LNCaP clone FGC (cell line): ENCODE data around the gene TAF4.
A peak's percentile ranks its signal among the peaks of the same experiment; 100 is the strongest.
"Not testable (repeated sequence)": the region's sequence is repeated elsewhere in the genome, so short reads cannot be mapped to it uniquely, and the experiment has no call there.

Experiments
- DNase-seq: peaks from one replicate; pipeline ENCODE4 v3.0.0-alpha.2; 2011; ENCODE audit warnings: low read depth
- H3K4me3 ChIP-seq: 2 replicates; pipeline ENCODE4 v1.5.1; 2011; ENCODE audit warnings: mild to moderate bottlenecking, low read depth, low read length, control low read depth
- TF ChIP-seq, protein P1 (sequence below): IDR thresholded peaks from 2 replicates; pipeline ENCODE4 v1.5.1; 2012; ENCODE audit warnings: mild to moderate bottlenecking; ENCODE audit not compliant: control insufficient read depth, insufficient read depth; ENCODE audit errors: extremely low read depth

TAF4 gene

DNA sequence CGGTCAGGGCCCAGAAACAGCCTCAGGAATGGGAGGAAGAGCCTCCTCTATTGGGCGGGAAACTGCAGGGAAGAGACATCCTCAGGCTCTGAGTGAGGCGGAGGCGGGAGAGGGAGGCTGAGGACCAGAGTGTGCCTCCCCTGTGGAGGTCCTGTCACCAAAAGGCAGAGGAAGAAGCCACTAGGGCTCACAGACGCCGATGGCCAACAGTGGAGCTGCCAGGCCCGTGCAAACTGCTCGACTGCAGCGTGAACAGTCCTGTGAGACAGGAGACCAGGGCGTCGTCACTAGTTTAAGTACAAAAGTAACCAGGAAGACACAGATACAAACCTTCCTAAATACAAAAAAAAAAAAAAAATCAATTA lies 82.7 kb downstream of the TAF4 start:
- TF ChIP-seq, protein P1, sequence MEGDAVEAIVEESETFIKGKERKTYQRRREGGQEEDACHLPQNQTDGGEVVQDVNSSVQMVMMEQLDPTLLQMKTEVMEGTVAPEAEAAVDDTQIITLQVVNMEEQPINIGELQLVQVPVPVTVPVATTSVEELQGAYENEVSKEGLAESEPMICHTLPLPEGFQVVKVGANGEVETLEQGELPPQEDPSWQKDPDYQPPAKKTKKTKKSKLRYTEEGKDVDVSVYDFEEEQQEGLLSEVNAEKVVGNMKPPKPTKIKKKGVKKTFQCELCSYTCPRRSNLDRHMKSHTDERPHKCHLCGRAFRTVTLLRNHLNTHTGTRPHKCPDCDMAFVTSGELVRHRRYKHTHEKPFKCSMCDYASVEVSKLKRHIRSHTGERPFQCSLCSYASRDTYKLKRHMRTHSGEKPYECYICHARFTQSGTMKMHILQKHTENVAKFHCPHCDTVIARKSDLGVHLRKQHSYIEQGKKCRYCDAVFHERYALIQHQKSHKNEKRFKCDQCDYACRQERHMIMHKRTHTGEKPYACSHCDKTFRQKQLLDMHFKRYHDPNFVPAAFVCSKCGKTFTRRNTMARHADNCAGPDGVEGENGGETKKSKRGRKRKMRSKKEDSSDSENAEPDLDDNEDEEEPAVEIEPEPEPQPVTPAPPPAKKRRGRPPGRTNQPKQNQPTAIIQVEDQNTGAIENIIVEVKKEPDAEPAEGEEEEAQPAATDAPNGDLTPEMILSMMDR = no peak
- no peak for DNase-seq
- no peak overlapping the region for H3K4me3 ChIP-seq

DNA sequence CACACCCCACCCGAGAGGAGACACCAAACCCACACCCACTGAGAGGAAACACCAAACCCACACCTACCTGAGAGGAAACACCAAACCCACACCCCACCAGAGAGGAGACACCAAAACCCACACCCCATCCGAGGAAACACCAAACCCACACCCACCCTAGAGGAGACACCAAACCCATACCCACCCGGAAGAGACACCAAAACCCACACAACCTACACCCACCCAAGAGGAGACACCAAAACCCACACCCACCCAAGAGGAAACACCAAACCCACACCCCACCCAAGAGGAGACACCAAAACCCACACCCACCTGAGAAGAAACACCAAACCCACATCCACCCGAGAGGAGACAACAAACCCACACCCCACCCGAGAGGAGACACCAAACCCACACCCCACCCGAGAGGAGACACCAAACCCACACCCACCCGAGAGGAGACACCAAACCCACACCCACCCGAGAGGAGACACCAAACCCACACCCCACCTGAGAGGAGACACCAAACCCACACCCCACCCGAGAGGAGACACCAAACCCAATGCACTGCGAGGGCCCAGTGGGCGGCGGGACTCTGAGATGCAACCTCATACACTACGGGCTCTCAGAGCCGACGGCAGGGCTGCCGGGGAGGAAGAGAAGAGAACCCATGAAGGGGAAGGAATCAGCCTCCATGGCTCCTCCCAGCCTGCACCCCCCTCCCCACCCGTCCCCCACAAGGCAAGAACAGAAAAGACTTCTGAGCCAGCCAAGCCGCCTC lies 83.3 kb downstream of the TAF4 start:
- TF ChIP-seq, protein P1 = no peak

GRCh38 chr20:61981691-61982090 lies 84.0 kb downstream of the TAF4 start:
- DNase-seq, H3K4me3 ChIP-seq: not testable (repeated sequence)

More for the DNA sequence above, 83.3 kb downstream of the TAF4 start:
- H3K4me3 ChIP-seq = no peak overlapping the region
- DNase-seq = no peak

DNA sequence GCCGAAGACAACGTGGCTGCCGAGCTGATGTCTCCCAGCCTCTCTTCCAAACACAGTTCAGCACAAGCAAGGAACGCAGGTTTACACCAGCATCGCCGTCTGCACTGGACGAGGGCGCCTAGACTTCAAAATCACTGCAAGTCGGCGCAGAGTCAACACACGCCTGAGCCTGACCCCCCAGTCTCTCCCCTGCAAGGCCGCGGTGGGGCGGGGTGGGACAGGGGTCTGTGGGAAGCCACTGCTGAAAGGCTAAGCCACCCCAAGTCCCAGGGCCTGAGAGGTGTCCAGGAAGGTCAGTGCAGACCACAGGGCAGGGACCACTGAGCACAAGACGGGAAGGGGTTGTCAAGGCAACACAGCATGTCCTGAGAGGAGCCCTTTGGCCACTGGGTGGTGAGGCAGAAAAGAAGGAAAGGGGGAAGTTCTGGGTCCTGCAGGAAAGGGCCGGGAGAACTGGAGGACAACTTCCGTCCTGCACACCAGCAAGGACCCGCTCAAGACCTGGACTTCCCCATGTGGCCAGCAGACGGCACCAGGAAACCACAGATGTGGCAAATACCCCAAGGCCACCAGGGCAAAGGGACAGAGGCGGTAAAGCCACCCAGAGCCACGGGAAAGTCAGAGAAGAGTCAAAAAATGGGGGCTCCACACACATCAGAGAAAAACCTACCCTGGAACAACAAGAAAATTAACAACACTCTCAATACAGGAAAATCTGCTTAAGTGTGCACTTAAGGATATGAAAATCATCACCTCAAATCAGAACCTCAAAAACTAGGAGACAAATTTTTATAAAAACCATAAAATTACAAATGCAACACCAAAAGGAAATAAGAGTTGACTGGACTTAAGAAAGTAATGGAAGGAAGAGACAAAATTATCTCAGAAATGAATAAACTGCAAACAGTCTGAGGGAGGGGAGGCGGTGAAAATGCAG lies 84.8 kb downstream of the TAF4 start:
- TF ChIP-seq, protein P1 = peak; percentile 81
- peak; percentile 15 for DNase-seq
- H3K4me3 ChIP-seq = no peak overlapping the region

DNA sequence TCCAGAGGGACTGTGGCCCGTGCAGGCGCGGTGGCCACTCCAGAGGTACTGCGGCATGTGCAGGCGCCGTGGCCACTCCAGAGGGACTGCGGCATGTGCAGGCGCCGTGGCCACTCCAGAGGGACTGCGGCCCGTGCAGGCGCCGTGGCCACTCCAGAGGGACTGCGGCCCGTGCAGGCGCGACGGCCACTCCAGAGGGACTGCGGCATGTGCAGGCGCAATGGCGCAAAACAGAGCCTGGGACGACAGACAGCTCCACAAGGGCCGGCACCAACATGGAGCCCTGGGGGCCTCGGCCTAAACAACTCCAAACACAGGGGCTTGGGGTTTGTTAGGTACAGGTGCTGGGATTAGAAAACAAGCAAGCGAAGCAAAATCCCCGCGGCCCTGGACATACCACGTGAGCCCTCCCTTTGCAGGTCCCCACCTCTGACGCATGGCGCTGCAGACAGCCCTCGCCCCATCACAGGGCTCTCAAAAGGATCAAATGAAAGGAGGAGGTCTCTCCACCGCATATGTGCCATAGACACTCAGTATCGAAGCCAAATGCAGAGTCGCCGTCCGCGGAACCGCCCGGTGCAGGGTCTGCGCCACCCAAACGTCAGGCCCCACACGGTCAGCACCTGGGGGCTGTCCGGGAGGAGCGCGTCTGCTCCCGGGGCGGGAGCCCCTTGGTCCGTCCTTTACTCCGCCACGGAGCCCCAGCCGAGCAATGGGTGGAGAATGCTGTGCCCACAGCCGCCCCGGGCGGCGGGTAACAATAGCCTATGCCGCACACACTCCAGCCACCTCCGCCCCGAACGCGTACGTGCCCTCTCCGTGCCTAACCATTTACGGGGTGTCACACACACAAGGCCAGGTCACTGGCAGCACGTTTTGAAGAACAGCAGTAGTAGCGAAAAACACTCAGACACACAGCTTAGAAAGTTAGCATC lies 85.7 kb downstream of the TAF4 start:
- TF ChIP-seq, protein P1 = no peak
- H3K4me3 ChIP-seq = no peak overlapping the region
- no peak for DNase-seq

- TF ChIP-seq, protein P1 = no peak
- DNase-seq = no peak
- H3K4me3 ChIP-seq = no peak overlapping the region
These were observed 86.6 kb downstream of the TAF4 start for GRCh38 chr20:61979090-61979489.
